B cell (primary cell): ENCODE data around the gene PTPRE. TPM values are rescaled to one million over a fixed set of nuclear protein-coding genes. Genes with fewer than 3 reads are reported as not detected.

Experiments used
- ATAC-seq: fragments of 200-7000 bp; cut with Tn5 transposase; one replicate; pipeline ENCODE4 v1.10.0; 2021; ENCODE audit warnings: low read depth, mild to moderate bottlenecking, moderate number of reproducible peaks, moderate library complexity
- CTCF ChIA-PET: fragments of 350-600 bp; sonication (Branson Sonifier 250); formaldehyde crosslinking; loops from one replicate; lab custom pipeline; 2021; ENCODE audit warnings: antibody characterized with exemption, inconsistent platforms; lab: Charles Lee
- POLR2A ChIA-PET: fragments of 350-600 bp; sonication (Branson Sonifier 250); formaldehyde crosslinking; loops from one replicate; lab custom pipeline; 2021; ENCODE audit warnings: antibody characterized with exemption; lab: Charles Lee
- DNase-seq: peaks from one replicate; pipeline ENCODE4 v3.0.0; 2013
- H2AFZ ChIP-seq: 2 replicates; pipeline ENCODE4 v1.6.1; 2012; ENCODE audit warnings: mild to moderate bottlenecking, low read depth, low read length; ENCODE audit not compliant: insufficient read depth, poor library complexity, severe bottlenecking
- H3K27ac ChIP-seq, 2 donors: 1 replicate in 1 of 2; 2 replicates in 1 of 2; pipeline ENCODE4 v1.5.1; 2012 to 2013; ENCODE audit warnings: low read length in 2 of 2, mild to moderate bottlenecking in 2 of 2, moderate library complexity in 1 of 2
- H3K27me3 ChIP-seq, 4 experiments: fragments of 200-600 bp in 1 of 4; sonication (generic) in 1 of 4; replicated peaks in 1 of 4; 1 replicate in 2 of 4; 2 replicates in 2 of 4; pipeline versions ENCODE4 v1.6.1 to v1.7.0; 2013 to 2016; ENCODE audit warnings: low read length in 3 of 4, mild to moderate bottlenecking in 2 of 4, mixed read lengths in 1 of 4, moderate library complexity in 1 of 4; ENCODE audit not compliant: insufficient read depth in 4 of 4, control insufficient read depth in 3 of 4; ENCODE audit errors: control extremely low read depth in 1 of 4
- H3K36me3 ChIP-seq, 2 experiments: replicated peaks in 1 of 2; 1 replicate in 1 of 2; 2 replicates in 1 of 2; pipeline versions ENCODE4 v1.6.1 to v1.7.1; 2013; ENCODE audit warnings: low read length in 1 of 2; ENCODE audit not compliant: insufficient read depth in 2 of 2, control insufficient read depth in 1 of 2; ENCODE audit errors: control extremely low read depth in 1 of 2, extremely low read depth in 1 of 2
- H3K4me1 ChIP-seq, 2 donors: fragments of 200-600 bp in 1 of 2; sonication (generic) in 1 of 2; 1 replicate in 1 of 2; 2 replicates in 1 of 2; pipeline versions ENCODE4 v1.5.1 to v1.6.1; 2013 to 2017; ENCODE audit warnings: low read length in 2 of 2; ENCODE audit not compliant: control insufficient read depth in 2 of 2, insufficient read depth in 2 of 2
- H3K4me2 ChIP-seq: replicated peaks from 2 replicates; pipeline ENCODE3; 2012; ENCODE audit warnings: mild to moderate bottlenecking, low read depth, low read length; ENCODE audit not compliant: poor library complexity, severe bottlenecking
- H3K4me3 ChIP-seq, 5 experiments: fragments of 200-600 bp in 1 of 5; sonication (generic) in 1 of 5; 1 replicate in 3 of 5; 2 replicates in 2 of 5; pipeline versions ENCODE4 v1.5.1 to v1.7.0; 2011 to 2016; ENCODE audit warnings: low read length in 4 of 5, mild to moderate bottlenecking in 4 of 5, low read depth in 2 of 5, control low read depth in 1 of 5, moderate library complexity in 1 of 5; ENCODE audit not compliant: insufficient read depth in 1 of 5; ENCODE audit errors: control extremely low read depth in 1 of 5, extremely low read depth in 1 of 5
- H3K79me2 ChIP-seq: fragments of 200-600 bp; sonication (generic); one replicate; pipeline ENCODE4 v1.6.0; 2016; ENCODE audit warnings: low read length; ENCODE audit not compliant: control insufficient read depth, insufficient read depth
- H3K9ac ChIP-seq: fragments of 200-600 bp; sonication (generic); 2 replicates; pipeline ENCODE4 v1.6.1; 2017; ENCODE audit warnings: mild to moderate bottlenecking, low read length, moderate library complexity
- H3K9me3 ChIP-seq, 3 donors: one replicate each; pipeline versions ENCODE4 v1.6.1 to v1.7.1; 2013; ENCODE audit warnings: low read length in 2 of 3; ENCODE audit not compliant: control insufficient read depth in 2 of 3, insufficient read depth in 1 of 3; ENCODE audit errors: control extremely low read depth in 1 of 3
- H4K20me1 ChIP-seq: 2 replicates; pipeline ENCODE4 v1.6.0; 2012; ENCODE audit warnings: mild to moderate bottlenecking, low read length; ENCODE audit not compliant: insufficient read depth, control insufficient read depth, poor library complexity, severe bottlenecking
- H3K27ac Mint-ChIP-seq: one replicate; pipeline ENCODE4 v1.8.0; 2021; ENCODE audit warnings: mixed read lengths
- H3K27me3 Mint-ChIP-seq: one replicate; pipeline ENCODE4 v1.8.0; 2021; ENCODE audit warnings: mixed read lengths
- H3K4me1 Mint-ChIP-seq: one replicate; pipeline ENCODE4 v1.8.0; 2021; ENCODE audit warnings: mixed read lengths
- H3K4me3 Mint-ChIP-seq: one replicate; pipeline ENCODE4 v1.8.0; 2021; ENCODE audit warnings: mixed read lengths
- H3K9me3 Mint-ChIP-seq: one replicate; pipeline ENCODE4 v1.8.0; 2022; ENCODE audit warnings: mixed read lengths; ENCODE audit not compliant: insufficient read depth
- EZH2 ChIP-seq: IDR thresholded peaks from 2 replicates; pipeline ENCODE4 v1.6.1; 2012; ENCODE audit warnings: borderline replicate concordance, low read depth, mild to moderate bottlenecking, moderate library complexity, low read length; ENCODE audit not compliant: insufficient read depth, poor library complexity, severe bottlenecking
- WGBS: methylation state at CpG from one replicate; pipeline ENCODE4 v1.1.5; 2013; ENCODE audit warnings: missing lambda C conversion rate; ENCODE audit not compliant: insufficient coverage; 5-methylcytosine and 5-hydroxymethylcytosine counted together
- intact Hi-C: fragments of 100-400 bp; cut with micrococcal nuclease; formaldehyde crosslinking; loops from one replicate; pipeline ENCODE4 v1.10.0; 2022
- polyA plus RNA-seq: library from polyadenylated mRNA; depleted of rRNA; stranded (reverse); fragments of >200 nt; gene quantifications from 2 replicates; pipeline ENCODE4 v1.2.3, GENCODE V29; 2012
- total RNA-seq, 2 donors: library from RNA; stranded (reverse); fragments of 120-200 nt in 1 of 2; gene quantifications; 1 replicate in 1 of 2; 2 replicates in 1 of 2; pipeline versions ENCODE4 v1.2.3 to v1.2.4, GENCODE V29; 2013 to 2022
- TF ChIP-seq, protein P1 (sequence below): fragments of 200-600 bp; IDR thresholded peaks from one replicate; pipeline ENCODE4 v1.8.0; 2022; ENCODE audit warnings: antibody characterized with exemption, mild to moderate bottlenecking

Gene PTPRE
- total and polyA plus RNA-seq, 2 donors (not counting 1 experiment from before 2014, with no cell fraction given), result 6.6 to 32.7 TPM

DNA sequence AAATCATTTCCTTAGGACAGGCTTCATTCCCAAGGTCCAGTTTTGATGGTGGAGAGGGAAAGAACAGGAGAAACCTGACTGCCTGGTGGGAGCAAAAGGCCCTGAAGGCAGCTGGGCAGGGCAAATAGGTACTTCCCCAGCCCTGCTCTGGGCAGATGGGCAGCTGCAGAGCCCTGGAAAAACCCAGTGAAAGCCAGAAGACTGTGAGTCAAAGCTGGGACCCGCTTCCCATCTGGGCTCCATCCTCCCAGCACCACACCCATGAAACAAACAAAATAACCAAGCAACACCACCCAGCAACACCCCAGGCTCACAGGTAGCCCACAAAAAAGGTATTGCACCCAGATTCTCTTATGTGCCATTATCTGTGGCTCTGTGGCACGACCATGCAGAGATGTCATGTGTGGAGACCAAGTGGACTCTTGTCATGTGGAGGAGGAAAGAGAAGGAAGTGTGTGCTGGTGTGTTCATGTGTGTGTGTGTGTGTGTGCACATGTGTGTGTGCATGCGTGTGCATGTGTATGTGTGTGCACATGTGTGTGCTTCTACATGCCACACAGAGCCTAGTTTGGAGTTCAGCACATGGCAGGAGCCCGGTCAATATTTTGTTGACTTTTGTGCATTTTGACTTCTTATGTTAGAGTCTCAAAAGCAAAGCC, 24.0 kb upstream of the PTPRE start:
- H4K20me1 ChIP-seq, result no peaks in the 10 kb centered on the region
- ChIA-PET POLR2A (no interaction called here), CTCF (no interaction called here)
- H3K4me1 ChIP-seq, result peaks cover 17 to 26% of the 10 kb centered on the region in 2 donors
- H3K9me3 ChIP-seq, result no peaks in the 10 kb centered on the region
- no peaks in the 10 kb centered on the region for H3K9me3 Mint-ChIP-seq
- no peak overlapping the region for H3K27ac Mint-ChIP-seq
- no peak overlapping the region for H3K27ac ChIP-seq
- H3K4me3 ChIP-seq, result no peak overlapping the region
- DNase-seq (no peak), ATAC-seq (no peak)
- no peak overlapping the region for H3K4me3 Mint-ChIP-seq
- no peaks in the 10 kb centered on the region for H3K36me3 ChIP-seq
- 82% methylated on average over 3 of the region's 4 CpGs for WGBS
- peaks cover 5% of the 10 kb centered on the region for H3K27me3 Mint-ChIP-seq
- H2AFZ ChIP-seq, result no peak overlapping the region
- H3K9ac ChIP-seq, result no peak overlapping the region
- TF ChIP-seq, protein P1, sequence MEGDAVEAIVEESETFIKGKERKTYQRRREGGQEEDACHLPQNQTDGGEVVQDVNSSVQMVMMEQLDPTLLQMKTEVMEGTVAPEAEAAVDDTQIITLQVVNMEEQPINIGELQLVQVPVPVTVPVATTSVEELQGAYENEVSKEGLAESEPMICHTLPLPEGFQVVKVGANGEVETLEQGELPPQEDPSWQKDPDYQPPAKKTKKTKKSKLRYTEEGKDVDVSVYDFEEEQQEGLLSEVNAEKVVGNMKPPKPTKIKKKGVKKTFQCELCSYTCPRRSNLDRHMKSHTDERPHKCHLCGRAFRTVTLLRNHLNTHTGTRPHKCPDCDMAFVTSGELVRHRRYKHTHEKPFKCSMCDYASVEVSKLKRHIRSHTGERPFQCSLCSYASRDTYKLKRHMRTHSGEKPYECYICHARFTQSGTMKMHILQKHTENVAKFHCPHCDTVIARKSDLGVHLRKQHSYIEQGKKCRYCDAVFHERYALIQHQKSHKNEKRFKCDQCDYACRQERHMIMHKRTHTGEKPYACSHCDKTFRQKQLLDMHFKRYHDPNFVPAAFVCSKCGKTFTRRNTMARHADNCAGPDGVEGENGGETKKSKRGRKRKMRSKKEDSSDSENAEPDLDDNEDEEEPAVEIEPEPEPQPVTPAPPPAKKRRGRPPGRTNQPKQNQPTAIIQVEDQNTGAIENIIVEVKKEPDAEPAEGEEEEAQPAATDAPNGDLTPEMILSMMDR, result no peak
- no peak for TF ChIP-seq EZH2
- H3K4me1 Mint-ChIP-seq, result peaks cover 19% of the 10 kb centered on the region
- H3K27me3 ChIP-seq, result peaks cover 0 to 1% (median 0%) of the 10 kb centered on the region in 4 experiments
- no peaks in the 10 kb centered on the region for H3K79me2 ChIP-seq
- no peak overlapping the region for H3K4me2 ChIP-seq
- intact Hi-C loops, result no loop called here

DNA sequence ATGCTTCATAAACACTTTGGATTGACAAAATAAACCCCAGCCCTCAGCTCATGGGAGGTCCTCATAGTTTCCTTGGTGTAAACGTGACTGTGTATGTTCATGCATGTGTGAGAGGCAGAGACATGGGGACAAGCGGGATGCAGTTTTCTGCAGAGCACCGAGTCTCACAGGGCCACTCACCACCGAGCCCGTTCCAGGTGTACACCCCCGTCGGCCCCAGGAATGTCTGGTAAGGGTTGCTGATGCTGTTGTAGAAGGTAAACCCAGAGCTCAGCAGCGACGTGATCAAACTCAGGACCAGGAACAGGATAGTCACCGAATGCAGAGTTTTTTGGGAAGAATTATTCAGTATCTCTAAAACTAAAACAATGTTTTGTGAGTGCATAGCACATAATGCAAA, 23.4 kb upstream of the PTPRE start:
- no peak overlapping the region for H3K27ac ChIP-seq
- H3K27me3 Mint-ChIP-seq, result peaks cover 5% of the 10 kb centered on the region
- no peaks in the 10 kb centered on the region for H3K9me3 Mint-ChIP-seq
- 94% methylated on average over 9 of the region's 10 CpGs for WGBS
- no peak overlapping the region for H3K4me2 ChIP-seq
- no peak overlapping the region for H3K27ac Mint-ChIP-seq
- intact Hi-C loops, result no loop called here
- no peaks in the 10 kb centered on the region for H3K79me2 ChIP-seq
- H3K4me1 Mint-ChIP-seq, result peaks cover 19% of the 10 kb centered on the region
- H3K36me3 ChIP-seq, result no peaks in the 10 kb centered on the region
- H3K4me1 ChIP-seq, result peaks cover 17 to 26% of the 10 kb centered on the region in 2 donors
- no peak overlapping the region for H3K9ac ChIP-seq
- H3K27me3 ChIP-seq, result peaks cover 0 to 3% (median 0%) of the 10 kb centered on the region in 4 experiments
- H3K4me3 ChIP-seq, result no peak overlapping the region
- H4K20me1 ChIP-seq, result no peaks in the 10 kb centered on the region
- no peak overlapping the region for H3K4me3 Mint-ChIP-seq
- TF ChIP-seq EZH2, result no peak
- TF ChIP-seq, protein P1, result no peak
- CTCF ChIA-PET, result no interaction called here
- no peak overlapping the region for H2AFZ ChIP-seq
- no peaks in the 10 kb centered on the region for H3K9me3 ChIP-seq
- ATAC-seq (no peak), DNase-seq (no peak)
- POLR2A ChIA-PET, result no interaction called here
